ENCODE results near the gene CEP104.
A peak's percentile ranks its signal among the peaks of the same experiment; 100 is the strongest.
"Not testable (repeated sequence)": the region's sequence is repeated elsewhere in the genome, so short reads cannot be mapped to it uniquely, and the experiment has no call there.

The CEP104 gene

DNA sequence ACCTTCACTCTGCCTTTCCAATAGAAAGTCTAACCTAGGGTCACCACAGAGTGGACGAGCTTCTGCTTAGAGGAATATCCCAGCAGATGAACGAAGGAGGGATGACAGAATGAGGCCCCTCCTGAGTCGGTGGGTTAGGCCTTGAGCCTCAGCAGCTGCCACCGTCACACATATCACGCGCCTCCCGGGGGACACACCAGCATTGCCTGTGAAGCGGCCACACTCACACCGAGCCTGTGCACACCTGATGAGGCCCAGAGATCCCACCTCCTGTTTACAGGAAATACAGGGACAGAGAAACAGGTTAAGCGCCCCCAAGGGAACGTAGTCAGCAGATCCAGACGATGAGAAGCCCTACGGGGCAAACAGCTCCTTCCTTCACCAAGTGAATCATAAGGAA is 35.6 kb downstream of the CEP104 start:
- no peak for DNase-seq

GRCh38 chr1:3821004-3821403 is 36.0 kb downstream of the CEP104 start:
- no peak for DNase-seq

DNA sequence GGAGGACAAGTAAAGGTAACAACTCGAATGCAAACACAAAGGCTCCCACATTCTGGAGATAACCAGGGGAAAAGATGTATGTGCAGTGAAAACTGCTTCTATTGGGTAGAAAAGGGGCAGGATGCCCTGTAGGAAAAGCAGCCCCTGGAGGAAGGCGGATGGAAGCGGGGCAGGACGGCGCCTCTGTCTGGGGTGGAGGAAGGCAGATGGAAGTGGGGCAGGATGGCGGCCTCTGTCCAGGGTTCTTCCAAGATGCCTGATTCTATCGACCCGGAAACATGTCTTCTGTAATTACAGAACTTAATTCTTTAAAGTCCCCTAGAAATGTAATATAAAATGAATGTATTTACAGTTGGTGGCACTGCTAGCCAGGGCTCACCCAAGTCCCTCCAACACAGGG is 36.7 kb downstream of the CEP104 start:
- no peak for DNase-seq

DNA sequence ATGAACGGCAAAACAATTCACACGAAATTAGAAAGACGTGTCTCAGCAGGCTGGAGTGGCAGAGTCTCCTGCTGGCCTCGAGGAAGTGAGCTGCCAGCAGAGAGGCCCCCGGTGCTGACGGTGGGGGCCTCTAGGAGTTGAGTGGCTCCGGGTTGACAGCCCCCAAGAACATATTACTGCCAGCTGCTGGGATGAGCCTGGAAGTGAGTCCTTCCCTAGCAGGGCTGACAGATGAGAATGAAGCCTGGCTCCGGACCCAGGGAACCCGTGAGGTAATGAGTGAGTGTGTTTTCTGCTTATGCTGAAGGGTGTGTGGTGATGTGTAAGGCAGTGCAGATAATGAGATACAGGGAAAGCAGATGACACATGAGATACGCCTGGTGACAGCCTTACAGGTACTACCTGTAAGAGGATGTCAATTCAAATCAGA is 37.2 kb downstream of the CEP104 start:
- DNase-seq, result no peak

DNA sequence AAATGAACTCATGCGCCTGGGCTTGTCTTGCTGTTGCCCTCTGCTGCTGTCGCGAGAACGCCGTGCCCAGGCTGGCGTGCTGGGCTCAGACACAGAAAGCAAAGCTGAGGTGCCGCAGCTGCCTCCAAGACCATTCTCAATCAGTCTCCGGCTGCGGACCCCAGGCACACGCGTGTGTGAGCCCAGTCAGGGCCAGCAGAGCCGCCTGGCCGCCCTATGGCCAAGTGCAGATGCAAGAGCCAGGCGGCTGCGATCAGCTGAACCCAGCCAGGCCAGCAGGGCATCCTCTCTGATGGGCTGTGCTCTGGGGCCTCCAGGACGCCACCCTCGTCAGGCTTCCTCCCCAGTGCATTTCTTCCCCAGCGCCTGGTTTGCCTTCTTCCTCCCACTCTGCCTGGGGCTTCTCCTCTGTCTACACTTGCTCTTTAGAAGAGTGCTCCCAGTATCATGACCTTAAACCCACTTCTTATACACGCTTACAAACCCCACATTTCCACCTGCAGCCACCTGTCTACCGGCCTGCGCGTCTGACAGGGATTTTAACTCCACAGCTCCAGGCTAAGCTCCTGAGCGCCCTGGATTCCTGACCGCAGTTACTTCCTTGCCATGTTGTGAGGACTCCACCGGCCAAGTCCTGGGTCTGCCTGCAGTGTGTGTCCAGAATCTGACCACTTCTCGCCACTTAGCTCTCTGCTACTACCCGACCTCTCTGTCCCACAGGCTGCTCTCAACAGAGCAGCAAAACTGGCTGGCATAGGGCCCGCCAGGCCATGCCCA is 39.0 kb downstream of the CEP104 start:
- DNase-seq, result no peak

- DNase-seq, result no peak
Measured at GRCh38 chr1:3817138-3817740, 39.8 kb downstream of the CEP104 start.

DNA sequence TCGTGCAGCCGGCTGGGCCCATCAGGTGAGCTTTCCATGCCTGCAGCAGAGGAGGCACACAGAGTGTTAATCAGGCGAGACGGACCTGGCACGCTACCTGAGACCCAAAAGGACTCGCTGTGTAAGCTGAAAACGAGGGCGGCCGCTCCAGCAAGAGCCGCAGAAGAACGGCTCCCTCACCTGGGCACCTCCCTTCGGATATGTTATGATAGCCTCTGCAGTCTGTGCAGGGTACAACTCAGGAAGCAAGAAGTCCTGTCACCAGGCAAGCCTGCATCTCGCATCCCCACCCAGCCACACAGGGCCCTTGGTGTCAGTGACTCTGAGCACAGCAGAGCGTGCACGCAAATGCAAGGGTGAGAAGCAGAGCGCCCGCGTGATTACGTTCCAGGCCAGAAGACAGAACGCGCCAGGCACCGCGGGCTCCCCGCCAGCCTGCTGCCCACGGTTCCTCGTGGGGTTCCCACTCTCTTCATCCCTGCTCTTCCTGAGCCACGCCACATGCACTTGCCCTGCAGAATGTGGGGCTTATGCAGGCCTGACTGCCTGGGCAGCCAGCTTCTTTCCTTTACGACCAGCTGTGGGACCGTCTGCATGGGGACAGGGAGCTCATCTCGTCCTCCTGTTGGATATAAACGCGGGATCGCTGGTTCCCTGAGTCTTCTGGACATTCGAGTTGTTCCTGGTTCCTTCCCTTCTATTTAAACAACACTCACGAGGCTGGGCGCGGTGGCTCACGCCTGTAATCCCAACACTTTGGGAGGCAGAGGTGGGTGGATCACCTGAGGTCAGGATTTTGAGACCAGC is 40.5 kb downstream of the CEP104 start:
- DNase-seq, result no peak

DNA sequence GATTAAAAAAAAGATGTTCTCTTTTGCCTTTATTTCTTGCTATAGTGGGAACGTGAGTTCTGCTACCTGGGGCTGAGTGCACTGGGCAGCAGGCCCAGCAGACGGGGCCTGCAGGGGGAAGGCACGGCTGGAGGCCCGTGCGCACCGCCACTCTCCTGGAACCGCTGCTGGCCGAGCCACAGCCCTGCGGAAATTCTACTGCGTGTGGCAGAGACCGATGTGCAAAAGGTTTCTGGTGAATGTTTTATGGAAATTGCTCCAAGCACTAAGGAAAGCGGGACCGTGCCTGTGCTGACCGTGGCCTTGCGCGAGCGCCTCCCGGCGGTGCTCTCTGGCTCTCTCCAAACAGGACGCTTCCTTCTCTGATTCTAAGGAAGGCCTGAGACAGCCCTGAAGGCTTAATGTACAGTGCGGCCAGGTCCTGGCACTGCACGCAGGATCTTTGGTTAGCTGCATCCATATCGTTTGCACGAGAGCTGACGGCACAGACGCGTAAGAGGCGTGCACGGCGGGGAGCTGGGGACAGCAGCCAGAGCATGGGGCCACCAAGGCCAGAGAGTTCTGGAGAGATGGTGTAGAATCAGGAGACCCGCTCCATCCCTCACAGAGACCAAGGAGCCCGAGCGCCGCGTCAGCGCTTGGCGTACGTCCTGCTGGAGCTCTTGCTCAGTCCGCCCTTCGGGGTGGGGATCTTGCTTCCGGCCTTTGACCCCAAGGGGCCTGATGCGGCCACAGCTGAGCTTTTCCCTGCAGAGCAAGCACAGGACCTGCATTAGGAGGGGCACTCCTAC is 42.0 kb downstream of the CEP104 start:
- DNase-seq, result no peak

DNA sequence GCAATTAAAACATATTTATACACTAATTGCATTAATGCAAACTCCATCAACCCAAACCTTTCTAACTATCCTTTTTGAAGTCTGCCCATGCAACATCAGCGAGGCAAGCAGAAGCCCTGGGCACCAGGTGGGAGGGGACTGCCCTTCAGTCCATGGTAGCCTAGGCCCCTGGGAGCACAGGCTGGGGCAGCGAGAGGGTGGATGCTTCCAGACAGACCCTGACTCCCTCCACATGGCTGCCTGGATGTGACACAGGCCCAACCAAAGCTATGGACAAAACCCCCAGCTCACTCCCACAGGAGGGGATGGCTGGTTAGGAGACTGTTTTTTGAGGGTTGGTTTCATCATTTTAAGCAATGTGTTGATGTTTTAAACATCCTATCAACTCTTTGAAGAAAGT is 42.9 kb downstream of the CEP104 start:
- no peak for DNase-seq

DNA sequence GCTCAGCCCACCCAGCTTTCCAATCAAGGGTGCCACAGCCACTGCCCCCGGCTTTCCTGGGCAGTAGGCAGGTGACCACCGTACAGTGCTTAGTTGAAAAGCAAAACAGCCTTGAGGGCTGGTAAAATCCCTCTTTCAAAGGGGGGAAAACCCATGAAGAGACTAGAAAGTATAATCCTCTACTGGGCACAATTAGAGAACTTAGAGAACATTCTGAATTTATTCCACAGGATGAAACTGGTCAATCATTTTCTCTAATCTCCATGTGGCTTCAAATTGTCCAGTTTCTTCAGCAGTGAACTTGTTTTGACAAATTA is 45.5 kb downstream of the CEP104 start:
- DNase-seq, result no peak

DNA sequence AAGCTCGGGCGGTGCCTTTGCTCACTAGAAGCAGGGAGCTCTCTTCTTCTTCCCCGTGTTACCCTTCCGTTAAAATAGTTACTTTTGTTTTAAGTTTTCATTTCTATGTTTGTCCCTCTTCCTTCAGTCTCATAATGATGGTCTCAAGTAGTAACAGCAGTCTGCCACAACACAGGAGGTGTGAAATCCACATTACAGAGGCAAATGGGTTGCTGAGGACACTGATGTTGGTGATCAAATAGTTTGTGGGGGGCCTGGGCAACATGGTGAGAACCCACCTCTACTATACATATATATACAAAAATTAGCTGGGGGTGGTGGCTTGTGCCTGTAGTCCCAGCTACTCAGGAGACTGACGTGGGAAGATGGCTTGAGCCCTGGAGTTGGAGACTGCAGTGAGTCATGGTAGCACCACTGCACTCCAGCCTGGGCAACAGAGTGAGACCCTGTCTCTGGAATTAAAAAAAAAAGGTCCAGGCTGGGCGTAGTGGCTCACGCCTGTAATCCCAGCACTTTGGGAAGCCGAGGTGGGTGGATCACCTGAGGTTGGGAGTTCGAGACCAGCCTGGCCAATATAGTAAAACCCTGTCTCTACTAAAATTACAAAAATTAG is 46.8 kb downstream of the CEP104 start:
- not testable (repeated sequence) for DNase-seq

DNA sequence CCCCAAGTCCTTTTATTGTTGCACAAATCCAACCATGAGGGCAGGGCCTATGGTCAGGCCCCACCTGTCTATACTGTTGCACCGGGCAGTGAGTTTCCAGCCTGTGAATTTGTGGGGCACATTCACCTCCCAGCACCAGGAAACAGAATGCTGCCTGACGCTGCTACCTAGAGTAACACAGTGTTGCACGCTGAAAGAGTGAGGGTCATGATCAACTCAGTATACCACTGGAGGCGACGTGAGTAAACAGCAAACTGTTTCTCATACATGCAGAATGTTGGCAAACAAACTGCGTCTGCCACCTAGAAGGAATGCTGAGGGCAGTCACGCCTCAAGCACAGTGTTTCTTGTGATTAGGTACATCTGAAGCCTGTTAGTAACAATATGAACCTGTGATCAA is 47.3 kb downstream of the CEP104 start:
- no peak for DNase-seq

DNA sequence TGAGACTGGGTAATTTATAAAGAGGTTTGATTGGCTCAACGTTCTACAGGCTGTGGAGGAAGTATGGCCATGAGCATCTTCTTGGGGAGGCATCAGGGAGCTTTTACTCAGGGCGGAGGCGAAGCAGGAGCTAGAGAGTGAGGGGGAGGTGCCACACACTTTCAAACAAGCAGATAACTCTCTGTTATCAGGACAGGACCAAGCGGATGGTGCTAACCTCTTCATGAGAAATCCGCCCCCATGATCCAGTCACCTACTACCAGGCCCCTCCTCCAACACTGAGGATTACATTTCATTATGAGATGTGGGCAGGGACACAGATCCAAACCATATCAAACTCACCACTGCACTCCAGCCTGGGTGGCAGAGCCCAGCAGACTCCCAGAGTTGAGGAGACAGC is 49.2 kb downstream of the CEP104 start:
- no peak for DNase-seq

GRCh38 chr1:3805038-3805437 is 52.0 kb downstream of the CEP104 start:
- no peak for DNase-seq

DNA sequence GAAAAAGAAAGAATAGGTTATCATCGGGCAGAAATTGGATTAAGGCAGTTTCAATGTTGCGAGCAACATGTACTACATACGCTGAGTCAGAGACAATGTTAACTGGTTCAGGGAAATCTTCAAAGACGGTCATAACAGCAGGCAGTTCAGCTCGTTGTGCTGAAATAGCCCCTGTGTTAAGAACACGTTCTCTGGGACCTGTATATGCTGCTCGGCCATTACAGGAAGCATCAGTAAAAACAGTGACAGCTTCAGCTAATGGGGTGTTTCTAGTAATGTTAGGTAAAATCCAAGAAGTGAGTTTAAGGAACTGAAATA is 52.4 kb downstream of the CEP104 start:
- DNase-seq, result not testable (repeated sequence)

- DNase-seq, result no peak
Measured at GRCh38 chr1:3803905-3804626, 52.9 kb downstream of the CEP104 start.

DNA sequence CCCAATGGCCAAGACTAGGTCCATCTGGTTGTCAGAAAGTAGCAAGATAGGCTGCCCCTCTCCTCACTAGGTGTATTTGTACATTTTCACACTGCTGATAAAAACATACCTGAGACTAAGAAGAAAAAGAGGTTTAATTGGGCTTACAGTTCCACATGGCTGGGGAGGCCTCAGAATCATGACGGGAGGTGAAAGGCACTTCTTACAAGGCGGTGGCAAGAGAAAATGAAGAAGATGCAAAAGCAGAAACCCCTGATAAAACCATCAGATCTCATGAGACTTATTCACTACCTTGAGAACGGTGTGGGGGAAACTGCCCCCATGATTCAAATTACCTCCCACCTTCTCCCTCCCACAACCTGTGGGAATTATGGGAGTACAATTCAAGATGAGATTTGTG is 56.2 kb downstream of the CEP104 start:
- DNase-seq, result not testable (repeated sequence)

DNA sequence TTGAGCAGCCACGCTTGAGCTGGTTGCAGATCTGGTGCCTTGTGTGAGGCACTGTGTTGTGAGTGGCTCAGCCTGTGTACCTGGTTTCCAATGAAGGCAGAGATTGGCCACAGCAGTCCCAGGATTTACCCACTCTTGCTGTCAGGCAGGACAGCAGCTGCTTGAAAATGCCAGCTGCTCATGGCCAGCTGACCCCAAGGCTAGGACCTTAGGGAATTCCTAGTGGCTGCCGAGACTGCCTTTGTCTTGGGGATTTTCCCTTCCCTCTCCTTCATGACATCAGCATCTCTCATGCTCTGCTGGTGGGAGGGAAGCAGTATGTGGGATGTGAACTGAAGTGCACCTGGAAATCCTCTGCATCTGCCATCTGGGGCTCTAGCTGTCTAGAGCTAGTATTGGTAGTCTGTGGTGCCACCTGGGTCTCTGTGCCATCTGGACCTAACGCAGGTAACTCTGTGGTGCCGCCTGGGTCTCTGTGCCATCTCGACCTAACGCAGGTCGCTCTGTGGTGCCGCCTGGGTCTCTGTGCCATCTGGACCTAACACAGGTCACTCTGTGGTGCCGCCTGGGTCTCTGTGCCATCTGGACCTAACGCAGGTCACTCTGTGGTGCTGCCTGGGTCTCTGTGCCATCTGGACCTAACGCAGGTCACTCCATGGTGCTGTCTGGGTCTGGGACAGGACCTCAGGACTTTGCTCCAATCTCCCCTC is 56.9 kb downstream of the CEP104 start:
- peak; percentile 43 for DNase-seq

- peak; percentile 90 for DNase-seq
Measured at GRCh38 chr1:3796215-3797061, 60.6 kb downstream of the CEP104 start, which contains the start of gene LRRC47. Gene LRRC47 (minus strand): TSS chr1:3796498. CDS start chr1:3796476, 22 bp downstream.

GRCh38 chr1:3795453-3796214 is 61.4 kb downstream of the CEP104 start:
- DNase-seq, result no peak
